ES-I3 (cell line): ENCODE results near the gene OXNAD1.
A peak's percentile ranks its signal among the peaks of the same experiment; 100 is the strongest.

Source experiments
- H3K36me3 ChIP-seq: 2 replicates; pipeline ENCODE4 v1.6.1; 2013; ENCODE audit warnings: mild to moderate bottlenecking, low read length, control low read depth, moderate library complexity; ENCODE audit not compliant: insufficient read depth
- H3K4me1 ChIP-seq: 2 replicates; pipeline ENCODE4 v1.6.1; 2013; ENCODE audit warnings: mild to moderate bottlenecking, control low read depth, low read length; ENCODE audit not compliant: insufficient read depth
- H3K9ac ChIP-seq: 2 replicates; pipeline ENCODE4 v1.6.1; 2013; ENCODE audit warnings: low read depth, mild to moderate bottlenecking, low read length, moderate library complexity
- H3K9me3 ChIP-seq: 2 replicates; pipeline ENCODE4 v1.6.1; 2013; ENCODE audit warnings: mild to moderate bottlenecking, low read length, moderate library complexity; ENCODE audit not compliant: control insufficient read depth, insufficient read depth

The OXNAD1 gene

GRCh38 chr3:16264708-16265454 is at the start of gene OXNAD1, which contains the start of gene DPH3:
TSS of gene OXNAD1 (plus strand) at chr3:16265212. CDS start at chr3:16270953, 5,741 bp downstream.
TSS of gene DPH3 (minus strand) at chr3:16264943. CDS start at chr3:16264876, 67 bp downstream.
- Histone ChIP-seq H3K36me3 (no peaks in the 10 kb centered on the region), H3K4me1 (peaks cover 4% of the 10 kb centered on the region; the same call in 1 of the 2 replicates), H3K9ac (peak within 1 kb of the TSS; percentile 84), H3K9me3 (no peaks in the 10 kb centered on the region)

GRCh38 chr3:16216373-16216935 is 48.6 kb upstream of the OXNAD1 start:
- Histone ChIP-seq H3K9ac (no peak overlapping the region), H3K4me1 (no peaks in the 10 kb centered on the region), H3K9me3 (no peaks in the 10 kb centered on the region), H3K36me3 (no peaks in the 10 kb centered on the region)

- H3K9ac ChIP-seq, result no peak overlapping the region
- H3K9me3 ChIP-seq, result no peaks in the 10 kb centered on the region
- H3K4me1 ChIP-seq, result no peaks in the 10 kb centered on the region
- H3K36me3 ChIP-seq, result no peaks in the 10 kb centered on the region
These were observed 45.2 kb upstream of the OXNAD1 start for GRCh38 chr3:16219777-16220176.

- H3K9me3 ChIP-seq, result no peaks in the 10 kb centered on the region
- H3K36me3 ChIP-seq, result no peaks in the 10 kb centered on the region
- no peaks in the 10 kb centered on the region for H3K4me1 ChIP-seq
- H3K9ac ChIP-seq, result no peak overlapping the region
These were observed 43.0 kb upstream of the OXNAD1 start for GRCh38 chr3:16221990-16222389.

GRCh38 chr3:16222547-16222946 is 42.5 kb upstream of the OXNAD1 start:
- no peak overlapping the region for H3K9ac ChIP-seq
- H3K36me3 ChIP-seq, result no peaks in the 10 kb centered on the region
- H3K9me3 ChIP-seq, result no peaks in the 10 kb centered on the region
- H3K4me1 ChIP-seq, result no peaks in the 10 kb centered on the region

- no peak overlapping the region for H3K9ac ChIP-seq
- H3K36me3 ChIP-seq, result no peaks in the 10 kb centered on the region
- H3K9me3 ChIP-seq, result no peaks in the 10 kb centered on the region
- no peaks in the 10 kb centered on the region for H3K4me1 ChIP-seq
These were observed 40.7 kb upstream of the OXNAD1 start for GRCh38 chr3:16224325-16224724.

- Histone ChIP-seq H3K9ac (no peak overlapping the region), H3K4me1 (no peaks in the 10 kb centered on the region), H3K9me3 (no peaks in the 10 kb centered on the region), H3K36me3 (no peaks in the 10 kb centered on the region)
These were observed 37.4 kb upstream of the OXNAD1 start for GRCh38 chr3:16227566-16227965.

- Histone ChIP-seq H3K36me3 (no peaks in the 10 kb centered on the region), H3K9ac (no peak overlapping the region), H3K9me3 (no peaks in the 10 kb centered on the region), H3K4me1 (no peaks in the 10 kb centered on the region)
These were observed 35.3 kb upstream of the OXNAD1 start for GRCh38 chr3:16229681-16230080.

- no peaks in the 10 kb centered on the region for H3K4me1 ChIP-seq
- no peaks in the 10 kb centered on the region for H3K9me3 ChIP-seq
- no peaks in the 10 kb centered on the region for H3K36me3 ChIP-seq
- no peak overlapping the region for H3K9ac ChIP-seq
These were observed 33.0 kb upstream of the OXNAD1 start for GRCh38 chr3:16231983-16232382.

GRCh38 chr3:16233806-16234205 is 31.2 kb upstream of the OXNAD1 start:
- no peaks in the 10 kb centered on the region for H3K36me3 ChIP-seq
- H3K9ac ChIP-seq, result no peak overlapping the region
- H3K9me3 ChIP-seq, result no peaks in the 10 kb centered on the region
- no peaks in the 10 kb centered on the region for H3K4me1 ChIP-seq

GRCh38 chr3:16234281-16234680 is 30.7 kb upstream of the OXNAD1 start:
- Histone ChIP-seq H3K9me3 (no peaks in the 10 kb centered on the region), H3K4me1 (no peaks in the 10 kb centered on the region), H3K36me3 (no peaks in the 10 kb centered on the region), H3K9ac (no peak overlapping the region)

- H3K9me3 ChIP-seq, result no peaks in the 10 kb centered on the region
- no peaks in the 10 kb centered on the region for H3K4me1 ChIP-seq
- H3K36me3 ChIP-seq, result no peaks in the 10 kb centered on the region
- H3K9ac ChIP-seq, result no peak overlapping the region
These were observed 28.9 kb upstream of the OXNAD1 start for GRCh38 chr3:16236030-16236639.

- no peak overlapping the region for H3K9ac ChIP-seq
- no peaks in the 10 kb centered on the region for H3K9me3 ChIP-seq
- no peaks in the 10 kb centered on the region for H3K36me3 ChIP-seq
- H3K4me1 ChIP-seq, result no peaks in the 10 kb centered on the region
These were observed 28.1 kb upstream of the OXNAD1 start for GRCh38 chr3:16236856-16237393.

GRCh38 chr3:16239086-16239770 is 25.8 kb upstream of the OXNAD1 start:
- Histone ChIP-seq H3K36me3 (no peaks in the 10 kb centered on the region), H3K4me1 (no peaks in the 10 kb centered on the region), H3K9me3 (no peaks in the 10 kb centered on the region), H3K9ac (no peak overlapping the region)
